PC-9 (cell line): ENCODE measurements around the gene ZNF30.

Source experiments
- CTCF ChIP-seq: fragments of 200-600 bp; sonication (generic); conservative IDR thresholded peaks from 2 replicates; pipeline ENCODE4 v1.6.1; 2017; ENCODE audit warnings: mixed run types, antibody characterized with exemption, mild to moderate bottlenecking, moderate library complexity
- EZH2 ChIP-seq: fragments of 200-600 bp; sonication (generic); IDR thresholded peaks from 2 replicates; pipeline ENCODE4 v1.8.0; 2017; ENCODE audit warnings: antibody characterized with exemption, low read depth

- TF ChIP-seq CTCF (no peak), EZH2 (no peak)
Measured at GRCh38 chr19:34881982-34882381, 44.7 kb upstream of the ZNF30 start.
